Endothelial cell of umbilical vein (primary cell): Measurements from ENCODE around the gene OR2A14. TPM values are rescaled to one million over a fixed set of nuclear protein-coding genes. Genes with fewer than 3 reads are reported as not detected.

Experiments used
- BruUV-seq: library from RNA; stranded (reverse); fragments of 400-500 nt; replicated peaks from 2 replicates; lab custom pipeline; 2021; lab: Mats Ljungman, UMichigan
- CTCF ChIA-PET: fragments of 300-600, 350-600 bp; sonication (Branson Sonifier 250); formaldehyde crosslinking; loops from one replicate; lab custom pipeline; 2021; ENCODE audit warnings: antibody characterized with exemption, inconsistent platforms; lab: Charles Lee
- POLR2A ChIA-PET: fragments of 300-600, 350-600 bp; sonication (Branson Sonifier 250); formaldehyde crosslinking; loops from one replicate; lab custom pipeline; 2021; ENCODE audit warnings: antibody characterized with exemption, inconsistent platforms; lab: Charles Lee
- DNase-seq: peaks from one replicate; pipeline ENCODE4 v3.0.0-alpha.2; 2011; ENCODE audit warnings: low read depth, low spot score
- FAIRE-seq: peaks from 2 replicates; lab custom pipeline; 2011; peaks lifted over from hg19 to GRCh38; lab: Jason Lieb, UNC
- H2AFZ ChIP-seq: 2 replicates; pipeline ENCODE4 v1.6.0; 2012; ENCODE audit warnings: low read depth, low read length, control low read depth, inconsistent platforms
- H3K27ac ChIP-seq: 2 replicates; pipeline ENCODE4 v1.5.1; 2011; ENCODE audit warnings: low read depth, mild to moderate bottlenecking, control low read depth, low read length, moderate library complexity; ENCODE audit not compliant: insufficient read depth
- H3K27me3 ChIP-seq, 2 experiments: 2 replicates each; pipeline versions ENCODE4 v1.6.0 to v1.6.1; 2011; ENCODE audit warnings: low read length in 2 of 2, mixed read lengths in 1 of 2; ENCODE audit not compliant: control insufficient read depth in 2 of 2, insufficient read depth in 2 of 2
- H3K36me3 ChIP-seq, 2 experiments: 2 replicates in 1 of 2; 3 replicates in 1 of 2; pipeline ENCODE4 v1.5.1; 2011; ENCODE audit warnings: low read length in 2 of 2, mild to moderate bottlenecking in 1 of 2, moderate library complexity in 1 of 2; ENCODE audit not compliant: control insufficient read depth in 2 of 2, insufficient read depth in 2 of 2; ENCODE audit errors: extremely low read depth in 1 of 2
- H3K4me1 ChIP-seq: 3 replicates; pipeline ENCODE4 v1.5.1; 2011; ENCODE audit warnings: mild to moderate bottlenecking, low read length; ENCODE audit not compliant: control insufficient read depth, insufficient read depth; ENCODE audit errors: extremely low read depth
- H3K4me2 ChIP-seq: 2 replicates; pipeline ENCODE4 v1.6.1; 2011; ENCODE audit warnings: low read length, control low read depth, mixed read lengths; ENCODE audit not compliant: insufficient read depth
- H3K4me3 ChIP-seq, 3 experiments: fragments of 200-600 bp in 1 of 3; sonication (generic), shearing (Covaris generic) in 1 of 3; replicated peaks in 1 of 3; 2 replicates each; pipeline ENCODE4 v1.5.1; 2011 to 2016; ENCODE audit warnings: control low read depth in 3 of 3, low read length in 3 of 3, mild to moderate bottlenecking in 2 of 3, inconsistent platforms in 1 of 3, low read depth in 1 of 3, moderate library complexity in 1 of 3; ENCODE audit not compliant: insufficient read depth in 1 of 3
- H3K79me2 ChIP-seq: 2 replicates; pipeline ENCODE4 v1.6.0; 2012; ENCODE audit warnings: low read length, inconsistent platforms; ENCODE audit not compliant: control insufficient read depth, insufficient read depth
- H3K9ac ChIP-seq: replicated peaks from 2 replicates; pipeline ENCODE3; 2011; ENCODE audit warnings: low read length, control low read depth; ENCODE audit not compliant: insufficient read depth; ENCODE audit errors: extremely low read depth
- H3K9me1 ChIP-seq: replicated peaks from 3 replicates; pipeline ENCODE4 v1.6.0; 2011; ENCODE audit warnings: mild to moderate bottlenecking, low read length; ENCODE audit not compliant: control insufficient read depth, insufficient read depth; ENCODE audit errors: extremely low read depth
- H3K9me3 ChIP-seq: replicated peaks from 2 replicates; pipeline ENCODE4 v1.5.1; 2012; ENCODE audit warnings: low read length, inconsistent platforms; ENCODE audit not compliant: control insufficient read depth, insufficient read depth
- H4K20me1 ChIP-seq: replicated peaks from 2 replicates; pipeline ENCODE3; 2011; ENCODE audit warnings: mild to moderate bottlenecking, low read length; ENCODE audit not compliant: control insufficient read depth, insufficient read depth; ENCODE audit errors: extremely low read depth
- EZH2 ChIP-seq: IDR thresholded peaks from 2 replicates; pipeline ENCODE4 v1.6.1; 2012; ENCODE audit warnings: borderline replicate concordance, low read depth, mild to moderate bottlenecking, moderate library complexity, low read length, inconsistent platforms; ENCODE audit not compliant: severe bottlenecking
- FOS ChIP-seq: IDR thresholded peaks from 2 replicates; pipeline ENCODE4 v1.6.1; 2011; ENCODE audit warnings: mild to moderate bottlenecking, low read length, moderate library complexity, borderline replicate concordance; ENCODE audit not compliant: insufficient read depth
- GATA2 ChIP-seq: IDR thresholded peaks from 2 replicates; pipeline ENCODE4 v1.7.0; 2011; ENCODE audit warnings: low read depth, mild to moderate bottlenecking, moderate library complexity, mixed read lengths, low read length; ENCODE audit not compliant: insufficient read length, insufficient read depth
- JUN ChIP-seq: IDR thresholded peaks from 2 replicates; pipeline ENCODE4 v1.6.1; 2011; ENCODE audit warnings: borderline replicate concordance, low read depth; ENCODE audit not compliant: insufficient read length, insufficient read depth
- MYC ChIP-seq: IDR thresholded peaks from one replicate; pipeline ENCODE4 v1.6.1; 2011; ENCODE audit warnings: mild to moderate bottlenecking, low read depth, low read length
- POLR2A ChIP-seq: IDR thresholded peaks from 2 replicates; pipeline ENCODE4 v1.6.1; 2012; ENCODE audit warnings: low read depth, mild to moderate bottlenecking, control low read depth, low read length
- POLR2AphosphoS5 ChIP-seq: IDR thresholded peaks from 2 replicates; pipeline ENCODE4 v1.6.1; 2012; ENCODE audit warnings: low read depth, mild to moderate bottlenecking, control low read depth, low read length, moderate library complexity; ENCODE audit not compliant: insufficient read depth
- dilution Hi-C: fragments of 300-500 bp; cut with MboI; formaldehyde crosslinking; loops from one replicate; pipeline ENCODE4 v1.15.0; 2019; ENCODE audit warnings: low sequenced_read_pairs; ENCODE audit not compliant: extremely low pct_ligation_motif_present
- intact Hi-C: fragments of 100-400 bp; cut with micrococcal nuclease; formaldehyde crosslinking; loops from one replicate; pipeline ENCODE4 v1.10.0; 2022
- polyA plus RNA-seq, 4 experiments: library from polyadenylated mRNA; depleted of rRNA in 3 of 4; stranded (reverse) in 3 of 4; unstranded in 1 of 4; fragments of >200 nt; gene quantifications; 2 replicates each; pipeline versions ENCODE4 v1.2.1 to v1.2.3, GENCODE V29; 2011 to 2012; ENCODE audit warnings: missing spikeins in 1 of 4
- total RNA-seq: library from RNA; stranded (reverse); gene quantifications from 2 replicates; pipeline ENCODE4 v1.2.3, GENCODE V29; 2021
- TF ChIP-seq, protein P1 (sequence below), 2 donors: IDR thresholded peaks; 1 replicate in 1 of 2; 2 replicates in 1 of 2; pipeline ENCODE4 v1.5.1; 2011; ENCODE audit warnings: low read length in 2 of 2, mild to moderate bottlenecking in 2 of 2, moderate library complexity in 2 of 2, control low read depth in 1 of 2, inconsistent platforms in 1 of 2, low read depth in 1 of 2; ENCODE audit not compliant: insufficient read depth in 1 of 2; ENCODE audit errors: extremely low read depth in 1 of 2
- TF ChIP-seq, protein P2 (sequence below): IDR thresholded peaks from 2 replicates; pipeline ENCODE4 v1.6.1; 2011; ENCODE audit not compliant: insufficient read depth, insufficient read length

The OR2A14 gene
- total and polyA plus RNA-seq, 2 donors (not counting 3 experiments of a cell fraction or from before 2014, with no cell fraction given) = not detected

DNA sequence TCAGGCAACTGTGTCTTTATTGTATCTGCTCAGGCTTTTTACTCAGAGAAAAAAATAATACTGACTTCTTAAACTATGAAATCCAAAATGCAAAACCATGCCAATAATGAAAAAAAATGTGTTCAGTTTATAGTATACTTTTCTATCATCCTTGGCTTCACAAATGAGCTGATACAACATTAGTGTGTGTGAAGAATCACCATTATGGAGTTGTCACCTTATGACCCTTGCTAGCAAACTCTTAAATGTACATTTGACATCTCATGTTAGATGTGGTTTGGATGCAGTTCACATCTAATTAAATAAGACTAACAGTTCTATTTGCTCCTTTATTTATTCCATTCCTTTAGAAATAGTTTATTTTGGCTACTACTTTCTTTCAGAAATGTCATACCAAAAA, 17.8 kb upstream of the OR2A14 start:
- BruUV-seq = no TSS peak
- POLR2A ChIA-PET = no interaction called here
- Histone ChIP-seq H4K20me1 (no peaks in the 10 kb centered on the region), H3K36me3 (no peaks in the 10 kb centered on the region), H3K9me3 (no peaks in the 10 kb centered on the region), H3K4me2 (no peak overlapping the region), H3K9me1 (no peaks in the 10 kb centered on the region), H3K4me1 (no peaks in the 10 kb centered on the region), H3K9ac (no peak overlapping the region), H3K27me3 (peaks cover 3 to 4% of the 10 kb centered on the region in 2 experiments), H3K79me2 (no peaks in the 10 kb centered on the region), H2AFZ (no peak overlapping the region), H3K27ac (no peak overlapping the region), H3K4me3 (no peak overlapping the region)
- FAIRE-seq = no peak
- intact Hi-C loops (no loop called here), dilution Hi-C loops (no loop called here)
- DNase-seq = no peak
- TF ChIP-seq POLR2AphosphoS5 (no peak), GATA2 (no peak), EZH2 (no peak), JUN (no peak), POLR2A (no peak), FOS (no peak), MYC (no peak)
- TF ChIP-seq, protein P1, sequence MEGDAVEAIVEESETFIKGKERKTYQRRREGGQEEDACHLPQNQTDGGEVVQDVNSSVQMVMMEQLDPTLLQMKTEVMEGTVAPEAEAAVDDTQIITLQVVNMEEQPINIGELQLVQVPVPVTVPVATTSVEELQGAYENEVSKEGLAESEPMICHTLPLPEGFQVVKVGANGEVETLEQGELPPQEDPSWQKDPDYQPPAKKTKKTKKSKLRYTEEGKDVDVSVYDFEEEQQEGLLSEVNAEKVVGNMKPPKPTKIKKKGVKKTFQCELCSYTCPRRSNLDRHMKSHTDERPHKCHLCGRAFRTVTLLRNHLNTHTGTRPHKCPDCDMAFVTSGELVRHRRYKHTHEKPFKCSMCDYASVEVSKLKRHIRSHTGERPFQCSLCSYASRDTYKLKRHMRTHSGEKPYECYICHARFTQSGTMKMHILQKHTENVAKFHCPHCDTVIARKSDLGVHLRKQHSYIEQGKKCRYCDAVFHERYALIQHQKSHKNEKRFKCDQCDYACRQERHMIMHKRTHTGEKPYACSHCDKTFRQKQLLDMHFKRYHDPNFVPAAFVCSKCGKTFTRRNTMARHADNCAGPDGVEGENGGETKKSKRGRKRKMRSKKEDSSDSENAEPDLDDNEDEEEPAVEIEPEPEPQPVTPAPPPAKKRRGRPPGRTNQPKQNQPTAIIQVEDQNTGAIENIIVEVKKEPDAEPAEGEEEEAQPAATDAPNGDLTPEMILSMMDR (IDR thresholded peaks at IDR 0.05; ENCODE audit: extremely low read depth in 1 of 2, insufficient read depth in 1 of 2, low read depth in 1 of 2, low read length in 2 of 2) = no peak
- TF ChIP-seq, protein P2, sequence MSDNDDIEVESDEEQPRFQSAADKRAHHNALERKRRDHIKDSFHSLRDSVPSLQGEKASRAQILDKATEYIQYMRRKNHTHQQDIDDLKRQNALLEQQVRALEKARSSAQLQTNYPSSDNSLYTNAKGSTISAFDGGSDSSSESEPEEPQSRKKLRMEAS = no peak
- CTCF ChIA-PET = interaction anchor here (1.0 to 1.3 kb wide), 3 partner anchors 8 to 23 kb away, joined by 3 to 8 read pairs (median 3); no protein-coding TSS in a partner anchor
